Hepatocyte (in vitro differentiated cells): ENCODE measurements around the gene CLCF1. TPM values are rescaled to one million over a fixed set of nuclear protein-coding genes. Genes with fewer than 3 reads are reported as not detected.

Source experiments
- DNase-seq: peaks from one replicate; pipeline ENCODE4 v3.0.0-alpha.2; 2016; ENCODE audit warnings: low spot score
- H2AFZ ChIP-seq: fragments of 200-600 bp; sonication (generic); 2 replicates; pipeline ENCODE4 v1.6.0; 2016; ENCODE audit warnings: antibody characterized with exemption, mild to moderate bottlenecking
- H3K27ac ChIP-seq: fragments of 200-600 bp; sonication (generic); 2 replicates; pipeline ENCODE4 v1.5.1; 2016; ENCODE audit warnings: mild to moderate bottlenecking
- H3K27me3 ChIP-seq: fragments of 200-600 bp; sonication (generic); 2 replicates; pipeline ENCODE4 v1.6.1; 2016
- H3K36me3 ChIP-seq: fragments of 200-600 bp; sonication (generic); replicated peaks from 2 replicates; pipeline ENCODE4 v1.5.1; 2016; ENCODE audit warnings: low read depth; ENCODE audit not compliant: insufficient read depth
- H3K4me1 ChIP-seq: fragments of 200-600 bp; sonication (generic); 2 replicates; pipeline ENCODE4 v1.5.1; 2016; ENCODE audit warnings: mild to moderate bottlenecking, moderate library complexity; ENCODE audit not compliant: insufficient read depth
- H3K4me2 ChIP-seq: fragments of 200-600 bp; sonication (generic); 2 replicates; pipeline ENCODE4 v1.6.0; 2016
- H3K4me3 ChIP-seq: fragments of 200-600 bp; sonication (generic); 2 replicates; pipeline ENCODE4 v1.5.1; 2016; ENCODE audit warnings: mild to moderate bottlenecking
- H3K79me2 ChIP-seq: fragments of 200-600 bp; sonication (generic); 2 replicates; pipeline ENCODE4 v1.6.0; 2017; ENCODE audit warnings: mild to moderate bottlenecking
- H3K9me2 ChIP-seq: fragments of 200-600 bp; sonication (generic); replicated peaks from 2 replicates; pipeline ENCODE4 v1.6.0; 2017; ENCODE audit warnings: mild to moderate bottlenecking; ENCODE audit not compliant: insufficient read depth
- H3K9me3 ChIP-seq: fragments of 200-600 bp; sonication (generic); 2 replicates; pipeline ENCODE4 v1.5.1; 2016; ENCODE audit warnings: low read depth, mild to moderate bottlenecking
- H4K20me1 ChIP-seq: fragments of 200-600 bp; sonication (generic); 2 replicates; pipeline ENCODE4 v1.6.0; 2016; ENCODE audit warnings: mild to moderate bottlenecking; ENCODE audit not compliant: insufficient read depth, poor library complexity, severe bottlenecking
- EZH2 ChIP-seq: fragments of 200-600 bp; sonication (generic); IDR thresholded peaks from 2 replicates; pipeline ENCODE4 v1.6.1; 2016; ENCODE audit warnings: antibody characterized with exemption, mild to moderate bottlenecking, borderline replicate concordance
- EZH2phosphoT487 ChIP-seq: fragments of 200-600 bp; sonication (generic); IDR thresholded peaks from one replicate; pipeline ENCODE4 v1.6.1; 2018; ENCODE audit warnings: antibody characterized with exemption, mild to moderate bottlenecking, low read depth, moderate library complexity; ENCODE audit not compliant: unreplicated experiment, severe bottlenecking
- WGBS: methylation state at CpG from one replicate; pipeline ENCODE4 v1.1.6; 2016; ENCODE audit warnings: low lambda C conversion rate; ENCODE audit errors: missing lambda C conversion rate; 5-methylcytosine and 5-hydroxymethylcytosine counted together
- polyA plus RNA-seq: library from polyadenylated mRNA; unstranded; fragments of >200 nt; fragmentation: Nextera tagmentation; extraction: Ambion mirVana; gene quantifications from 2 replicates; pipeline ENCODE4 v1.2.1, GENCODE V29; 2016
- total RNA-seq: library from RNA; depleted of rRNA; stranded (reverse); fragments of >200 nt; gene quantifications from 2 replicates; pipeline ENCODE4 v1.2.3, GENCODE V29; 2014
- TF ChIP-seq, protein P1 (sequence below): fragments of 200-600 bp; sonication (generic); IDR thresholded peaks from 2 replicates; pipeline ENCODE4 v1.5.1; 2016; ENCODE audit warnings: antibody characterized with exemption, mild to moderate bottlenecking; ENCODE audit not compliant: poor library complexity

Gene CLCF1
- total and polyA plus RNA-seq, 2 experiments from 2014 or later, result 9.4 to 13.2 TPM

DNA sequence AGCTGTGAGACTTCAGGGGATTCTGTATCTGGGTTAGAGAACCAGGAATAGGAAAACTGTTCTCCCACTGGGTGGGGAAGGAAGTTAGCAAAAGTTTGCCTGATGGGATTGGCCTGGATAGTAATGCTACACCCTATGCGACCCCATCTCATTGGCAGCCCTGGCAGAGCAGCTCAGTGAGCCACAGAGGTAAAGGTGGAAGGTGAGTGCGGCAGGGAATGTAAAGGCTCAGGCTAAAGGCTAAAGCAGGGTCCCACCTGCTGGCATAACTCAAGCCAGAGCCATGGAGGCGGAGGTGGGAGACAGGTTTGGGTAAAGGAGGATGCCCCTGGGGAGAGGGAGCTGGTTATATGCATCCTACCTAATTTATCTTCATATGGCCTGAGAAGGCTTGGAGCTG is 51.3 kb downstream of the CLCF1 start:
- no peaks in the 10 kb centered on the region for H4K20me1 ChIP-seq
- H3K79me2 ChIP-seq, result peaks cover 15% of the 10 kb centered on the region
- no peaks in the 10 kb centered on the region for H3K27me3 ChIP-seq
- no peaks in the 10 kb centered on the region for H3K36me3 ChIP-seq
- WGBS, result 93% methylated on average over 3 of the region's 3 CpGs
- no peaks in the 10 kb centered on the region for H3K9me2 ChIP-seq
- no peaks in the 10 kb centered on the region for H3K4me1 ChIP-seq
- no peak for DNase-seq
- TF ChIP-seq, protein P1, sequence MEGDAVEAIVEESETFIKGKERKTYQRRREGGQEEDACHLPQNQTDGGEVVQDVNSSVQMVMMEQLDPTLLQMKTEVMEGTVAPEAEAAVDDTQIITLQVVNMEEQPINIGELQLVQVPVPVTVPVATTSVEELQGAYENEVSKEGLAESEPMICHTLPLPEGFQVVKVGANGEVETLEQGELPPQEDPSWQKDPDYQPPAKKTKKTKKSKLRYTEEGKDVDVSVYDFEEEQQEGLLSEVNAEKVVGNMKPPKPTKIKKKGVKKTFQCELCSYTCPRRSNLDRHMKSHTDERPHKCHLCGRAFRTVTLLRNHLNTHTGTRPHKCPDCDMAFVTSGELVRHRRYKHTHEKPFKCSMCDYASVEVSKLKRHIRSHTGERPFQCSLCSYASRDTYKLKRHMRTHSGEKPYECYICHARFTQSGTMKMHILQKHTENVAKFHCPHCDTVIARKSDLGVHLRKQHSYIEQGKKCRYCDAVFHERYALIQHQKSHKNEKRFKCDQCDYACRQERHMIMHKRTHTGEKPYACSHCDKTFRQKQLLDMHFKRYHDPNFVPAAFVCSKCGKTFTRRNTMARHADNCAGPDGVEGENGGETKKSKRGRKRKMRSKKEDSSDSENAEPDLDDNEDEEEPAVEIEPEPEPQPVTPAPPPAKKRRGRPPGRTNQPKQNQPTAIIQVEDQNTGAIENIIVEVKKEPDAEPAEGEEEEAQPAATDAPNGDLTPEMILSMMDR, result no peak
- no peak for TF ChIP-seq EZH2phosphoT487
- TF ChIP-seq EZH2, result no peak
- H3K4me3 ChIP-seq, result no peak overlapping the region
- no peak overlapping the region for H2AFZ ChIP-seq
- no peaks in the 10 kb centered on the region for H3K9me3 ChIP-seq
- no peak overlapping the region for H3K4me2 ChIP-seq
- H3K27ac ChIP-seq, result no peak overlapping the region

DNA sequence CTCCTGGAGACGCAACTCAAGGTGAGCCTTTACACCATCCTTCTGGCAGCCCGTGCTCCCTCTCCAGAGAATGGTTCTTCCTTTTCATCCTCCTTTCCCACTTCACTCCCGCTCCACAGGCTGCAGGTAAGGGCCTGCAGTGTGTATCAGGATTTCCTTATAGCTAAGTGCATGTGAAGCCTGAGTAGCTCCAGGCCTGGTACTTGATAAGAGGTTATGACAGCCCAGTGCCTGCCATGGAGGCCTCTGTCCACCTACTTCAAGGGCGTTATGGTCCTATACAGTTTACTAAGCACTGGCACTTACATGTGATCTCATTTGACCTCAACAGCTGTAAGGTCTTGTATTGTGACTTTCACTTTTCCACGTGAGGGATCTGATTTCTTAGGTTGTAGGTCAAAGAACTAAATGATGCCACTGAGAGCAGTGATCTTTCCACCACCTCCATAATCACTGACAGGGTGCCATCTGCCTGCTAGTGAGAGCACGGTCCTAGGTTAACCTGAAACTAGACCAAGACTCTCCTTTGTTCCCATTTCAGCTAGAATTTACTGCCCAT is 52.0 kb downstream of the CLCF1 start:
- Histone ChIP-seq H2AFZ (no peak overlapping the region), H4K20me1 (no peaks in the 10 kb centered on the region), H3K9me3 (no peaks in the 10 kb centered on the region), H3K27ac (no peak overlapping the region), H3K4me1 (peaks cover 2% of the 10 kb centered on the region), H3K27me3 (no peaks in the 10 kb centered on the region), H3K4me2 (no peak overlapping the region), H3K79me2 (peaks cover 15% of the 10 kb centered on the region), H3K4me3 (no peak overlapping the region), H3K36me3 (no peaks in the 10 kb centered on the region), H3K9me2 (no peaks in the 10 kb centered on the region)
- 86% methylated on average over 6 of the region's 6 CpGs for WGBS
- DNase-seq, result no peak
- TF ChIP-seq EZH2 (no peak), EZH2phosphoT487 (no peak)
- TF ChIP-seq, protein P1, result no peak

DNA sequence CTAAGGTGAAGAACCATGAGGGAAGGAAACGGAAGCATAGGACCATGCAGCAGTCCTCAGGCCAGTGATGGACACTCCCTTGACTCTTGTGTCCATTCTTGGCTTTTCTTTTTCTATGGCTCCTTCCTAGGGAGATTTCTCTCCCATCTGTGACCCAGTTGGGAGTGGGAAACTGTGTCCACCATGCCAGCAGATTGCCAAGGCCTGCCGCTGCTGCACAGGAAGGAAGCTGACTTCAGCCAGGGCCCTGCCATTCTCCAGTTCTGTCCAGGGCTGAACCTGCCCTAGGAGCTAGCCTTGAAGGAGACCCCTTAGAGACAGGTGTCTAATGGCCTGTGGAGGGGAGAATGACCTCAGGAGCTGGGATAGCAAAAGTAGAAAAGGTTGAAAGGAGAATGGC is 52.7 kb downstream of the CLCF1 start:
- Histone ChIP-seq H2AFZ (no peak overlapping the region), H3K9me3 (no peaks in the 10 kb centered on the region), H3K79me2 (peaks cover 15% of the 10 kb centered on the region), H3K36me3 (no peaks in the 10 kb centered on the region), H3K4me2 (no peak overlapping the region), H3K27ac (no peak overlapping the region), H3K27me3 (no peaks in the 10 kb centered on the region), H4K20me1 (no peaks in the 10 kb centered on the region), H3K4me3 (no peak overlapping the region), H3K4me1 (peaks cover 3% of the 10 kb centered on the region), H3K9me2 (no peaks in the 10 kb centered on the region)
- WGBS, result 100% methylated on average over 2 of the region's 2 CpGs
- TF ChIP-seq EZH2phosphoT487 (no peak), EZH2 (no peak)
- TF ChIP-seq, protein P1, result no peak
- no peak for DNase-seq
